HFFc6 (cell line): ENCODE measurements around the gene CCDC148. TPM values are rescaled to one million over a fixed set of nuclear protein-coding genes. Genes with fewer than 3 reads are reported as not detected.

Experiments
- DNase-seq: peaks from one replicate; pipeline ENCODE4 v3.0.0-alpha.2; 2018
- H3K27ac Mint-ChIP-seq: 2 replicates; pipeline ENCODE4 v1.8.0; 2020; ENCODE audit warnings: mild to moderate bottlenecking, mixed read lengths
- H3K27me3 Mint-ChIP-seq: 2 replicates; pipeline ENCODE4 v1.8.0; 2021; ENCODE audit warnings: mild to moderate bottlenecking, moderate library complexity, mixed read lengths; ENCODE audit not compliant: insufficient read depth
- H3K36me3 Mint-ChIP-seq: 2 replicates; pipeline ENCODE4 v1.8.0; 2021; ENCODE audit warnings: low read depth, mixed read lengths
- H3K4me1 Mint-ChIP-seq: 2 replicates; pipeline ENCODE4 v1.8.0; 2020; ENCODE audit warnings: low read depth, mixed read lengths
- H3K4me3 Mint-ChIP-seq: 2 replicates; pipeline ENCODE4 v1.8.0; 2020; ENCODE audit warnings: mild to moderate bottlenecking, moderate library complexity, mixed read lengths
- H3K9me3 Mint-ChIP-seq: 2 replicates; pipeline ENCODE4 v1.8.0; 2020; ENCODE audit warnings: mild to moderate bottlenecking, mixed read lengths
- CTCF ChIP-seq: fragments of 200-600 bp; sonication (generic); IDR thresholded peaks from 2 replicates; pipeline ENCODE4 v1.5.0; 2021; ENCODE audit warnings: antibody characterized with exemption, mild to moderate bottlenecking
- total RNA-seq, 6 experiments: library from RNA; stranded (reverse); fragmentation: NEBNext Ultra II Directional; extraction: Animal tissue kit (Norgen Biotek cat#: 25700); gene quantifications; 2 replicates in 1 of 6; 3 replicates in 5 of 6; pipeline ENCODE4 v1.2.3, GENCODE V29; 2021

Gene CCDC148
- total RNA-seq, 6 experiments from 2014 or later = 0.66 to 1.3 (median 0.84) TPM

- H3K4me1 Mint-ChIP-seq = no peaks in the 10 kb centered on the region; the same call in 1 of the 2 replicates
- H3K9me3 Mint-ChIP-seq = no peaks in the 10 kb centered on the region
- H3K36me3 Mint-ChIP-seq = no peaks in the 10 kb centered on the region
- no peak for DNase-seq
- no peak overlapping the region for H3K27ac Mint-ChIP-seq
- TF ChIP-seq CTCF = no peak
- no peak overlapping the region for H3K4me3 Mint-ChIP-seq
- peaks cover 2% of the 10 kb centered on the region; the same call in 1 of the 2 replicates for H3K27me3 Mint-ChIP-seq
Observed at GRCh38 chr2:158174495-158174894, 282.1 kb downstream of the CCDC148 start.

- Mint-ChIP-seq H3K27ac (no peak overlapping the region), H3K36me3 (no peaks in the 10 kb centered on the region), H3K9me3 (no peaks in the 10 kb centered on the region), H3K4me1 (no peaks in the 10 kb centered on the region), H3K4me3 (no peak overlapping the region), H3K27me3 (peaks cover 2% of the 10 kb centered on the region; the same call in 1 of the 2 replicates)
- TF ChIP-seq CTCF = no peak
- no peak for DNase-seq
Observed at GRCh38 chr2:158172719-158173118, 283.8 kb downstream of the CCDC148 start.

GRCh38 chr2:158154596-158154995 is 302.0 kb downstream of the CCDC148 start:
- TF ChIP-seq CTCF = no peak
- peaks cover 5% of the 10 kb centered on the region; the same call in 1 of the 2 replicates for H3K9me3 Mint-ChIP-seq
- no peaks in the 10 kb centered on the region for H3K4me1 Mint-ChIP-seq
- DNase-seq = no peak
- no peaks in the 10 kb centered on the region for H3K36me3 Mint-ChIP-seq
- H3K27me3 Mint-ChIP-seq = peaks cover 9% of the 10 kb centered on the region
- H3K4me3 Mint-ChIP-seq = no peak overlapping the region
- H3K27ac Mint-ChIP-seq = no peak overlapping the region

GRCh38 chr2:158153270-158154015 is 303.1 kb downstream of the CCDC148 start:
- TF ChIP-seq CTCF = no peak
- Mint-ChIP-seq H3K4me1 (no peaks in the 10 kb centered on the region), H3K4me3 (no peak overlapping the region), H3K27me3 (peaks cover 9% of the 10 kb centered on the region), H3K27ac (no peak overlapping the region), H3K36me3 (no peaks in the 10 kb centered on the region), H3K9me3 (peaks cover 5% of the 10 kb centered on the region; the same call in 1 of the 2 replicates)
- no peak for DNase-seq

- H3K4me1 Mint-ChIP-seq = no peaks in the 10 kb centered on the region
- H3K36me3 Mint-ChIP-seq = no peaks in the 10 kb centered on the region
- no peak overlapping the region for H3K27ac Mint-ChIP-seq
- TF ChIP-seq CTCF = no peak
- DNase-seq = no peak
- no peak overlapping the region for H3K4me3 Mint-ChIP-seq
- no peaks in the 10 kb centered on the region for H3K9me3 Mint-ChIP-seq
- peaks cover 3% of the 10 kb centered on the region; the same call in 1 of the 2 replicates for H3K27me3 Mint-ChIP-seq
Observed at GRCh38 chr2:158144914-158145625, 311.5 kb downstream of the CCDC148 start.
